GM12872 (cell line): ENCODE results near the gene OPCML.

ENCODE experiments used
- TF ChIP-seq, protein P1 (sequence below): IDR thresholded peaks from 3 replicates; pipeline ENCODE4 v1.5.1; 2011; ENCODE audit warnings: low read depth, mild to moderate bottlenecking, low read length, moderate library complexity; ENCODE audit not compliant: insufficient read depth

The OPCML gene

GRCh38 chr11:133041928-133042882 is 490.1 kb downstream of the OPCML start:
- TF ChIP-seq, protein P1, sequence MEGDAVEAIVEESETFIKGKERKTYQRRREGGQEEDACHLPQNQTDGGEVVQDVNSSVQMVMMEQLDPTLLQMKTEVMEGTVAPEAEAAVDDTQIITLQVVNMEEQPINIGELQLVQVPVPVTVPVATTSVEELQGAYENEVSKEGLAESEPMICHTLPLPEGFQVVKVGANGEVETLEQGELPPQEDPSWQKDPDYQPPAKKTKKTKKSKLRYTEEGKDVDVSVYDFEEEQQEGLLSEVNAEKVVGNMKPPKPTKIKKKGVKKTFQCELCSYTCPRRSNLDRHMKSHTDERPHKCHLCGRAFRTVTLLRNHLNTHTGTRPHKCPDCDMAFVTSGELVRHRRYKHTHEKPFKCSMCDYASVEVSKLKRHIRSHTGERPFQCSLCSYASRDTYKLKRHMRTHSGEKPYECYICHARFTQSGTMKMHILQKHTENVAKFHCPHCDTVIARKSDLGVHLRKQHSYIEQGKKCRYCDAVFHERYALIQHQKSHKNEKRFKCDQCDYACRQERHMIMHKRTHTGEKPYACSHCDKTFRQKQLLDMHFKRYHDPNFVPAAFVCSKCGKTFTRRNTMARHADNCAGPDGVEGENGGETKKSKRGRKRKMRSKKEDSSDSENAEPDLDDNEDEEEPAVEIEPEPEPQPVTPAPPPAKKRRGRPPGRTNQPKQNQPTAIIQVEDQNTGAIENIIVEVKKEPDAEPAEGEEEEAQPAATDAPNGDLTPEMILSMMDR, result no peak

DNA sequence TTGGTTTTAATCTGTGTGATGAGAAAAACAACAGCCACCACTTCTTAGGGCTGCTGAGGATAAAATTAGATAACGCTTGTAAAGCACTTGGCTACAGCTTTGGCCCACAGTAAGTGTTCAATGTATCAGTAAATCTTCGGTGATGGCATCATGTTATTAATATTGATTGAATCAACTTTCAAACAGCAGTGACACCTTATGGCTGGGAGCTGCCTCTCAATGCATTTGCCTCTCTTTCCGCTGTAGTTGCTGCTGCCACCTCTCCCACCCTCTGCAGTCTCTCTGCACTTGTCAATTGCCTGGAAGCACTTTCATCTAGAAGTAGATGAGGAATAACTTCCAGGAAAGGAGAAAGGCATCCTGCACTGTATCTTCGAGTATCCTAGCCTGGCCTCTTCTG is 491.1 kb downstream of the OPCML start:
- TF ChIP-seq, protein P1, result no peak

DNA sequence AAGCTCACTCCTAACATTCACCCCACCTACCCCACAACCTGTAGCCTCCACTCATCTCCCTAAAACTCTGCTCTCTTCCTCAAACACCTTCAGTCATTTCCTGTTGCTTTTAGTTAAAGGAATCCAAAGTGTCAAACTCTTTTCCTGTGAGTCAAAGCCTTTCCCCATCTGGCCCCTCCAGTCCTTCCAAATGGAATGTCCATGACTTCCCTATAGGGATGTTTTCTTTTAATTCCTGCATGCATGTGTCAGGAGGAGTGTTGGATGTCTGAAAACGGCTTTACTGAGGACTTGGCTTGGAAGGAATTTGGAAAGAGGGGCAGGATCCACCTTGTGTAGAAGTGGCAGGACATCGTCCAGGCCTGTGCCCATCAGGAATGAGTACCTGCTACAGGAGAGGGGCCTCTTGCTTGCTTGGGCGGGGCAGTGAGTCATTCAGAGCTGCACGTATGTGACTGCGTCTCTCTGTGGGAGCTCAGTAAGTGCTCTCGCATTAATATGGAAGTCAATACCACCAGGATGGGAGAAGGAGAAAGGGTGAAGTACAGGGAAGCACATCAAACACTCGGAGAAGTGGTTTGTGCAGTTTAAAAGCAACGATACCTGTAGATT is 491.9 kb downstream of the OPCML start:
- TF ChIP-seq, protein P1, result no peak

DNA sequence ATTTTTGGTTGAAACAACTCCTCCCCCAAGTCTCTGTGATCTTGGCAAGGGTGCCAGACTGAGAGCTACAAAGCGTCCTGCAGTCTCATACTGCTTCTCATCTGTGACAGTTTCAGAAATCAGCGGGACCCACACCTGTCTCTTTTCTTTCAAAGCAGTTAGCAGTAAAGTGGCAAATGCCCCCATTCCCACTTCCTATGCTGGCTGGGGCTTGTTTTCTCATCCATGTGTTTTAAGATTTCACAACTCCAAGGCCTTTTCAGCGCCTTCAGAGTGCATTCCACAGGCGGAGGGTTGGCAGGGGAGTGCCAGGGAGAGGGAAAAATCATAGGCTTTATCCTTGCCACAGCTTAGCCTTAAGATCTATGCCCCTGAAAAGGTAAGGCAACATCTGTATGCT is 493.5 kb downstream of the OPCML start:
- TF ChIP-seq, protein P1, result no peak

GRCh38 chr11:133034929-133035328 is 497.4 kb downstream of the OPCML start:
- TF ChIP-seq, protein P1, result no peak

GRCh38 chr11:133029107-133029506 is 503.2 kb downstream of the OPCML start:
- TF ChIP-seq, protein P1, result no peak

GRCh38 chr11:133026952-133027351 is 505.3 kb downstream of the OPCML start:
- TF ChIP-seq, protein P1, result no peak
